Measurements from ENCODE around the gene ERBB4.
"Not testable (repeated sequence)": the region's sequence is repeated elsewhere in the genome, so short reads cannot be mapped to it uniquely, and the experiment has no call there.

The ERBB4 gene

DNA sequence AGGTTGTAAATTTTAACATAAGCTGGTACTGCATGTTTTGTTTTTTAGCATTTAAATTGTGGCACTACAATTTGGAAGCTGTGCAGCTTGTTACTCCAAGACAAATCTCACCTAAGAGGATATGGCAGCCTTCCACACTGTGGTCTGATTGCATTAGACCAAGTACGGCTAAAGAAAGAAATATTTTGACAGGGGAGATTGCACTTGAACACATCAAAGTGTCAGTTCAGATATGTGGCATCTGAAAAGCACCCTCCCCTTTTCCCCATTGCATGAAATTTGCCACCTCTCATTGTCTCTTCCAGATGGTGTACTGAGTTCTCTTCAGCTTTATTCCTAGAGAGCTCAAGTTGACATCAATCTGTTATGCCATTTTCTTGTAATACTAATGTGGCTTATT, 295.9 kb downstream of the ERBB4 start:
- no peak overlapping the region for H3K27ac Mint-ChIP-seq
- peaks cover 1% of the 10 kb centered on the region for H3K9me3 Mint-ChIP-seq
- no peak for DNase-seq
- CTCF ChIA-PET = interaction anchor here (0.6 kb wide), 1 partner anchor 1354 kb away, joined by 3 read pairs; no protein-coding TSS in a partner anchor
- no peak overlapping the region for H3K4me3 Mint-ChIP-seq
- no peaks in the 10 kb centered on the region for H3K4me1 Mint-ChIP-seq
- H3K27me3 Mint-ChIP-seq = no peaks in the 10 kb centered on the region
- no peaks in the 10 kb centered on the region for H3K36me3 Mint-ChIP-seq

DNA sequence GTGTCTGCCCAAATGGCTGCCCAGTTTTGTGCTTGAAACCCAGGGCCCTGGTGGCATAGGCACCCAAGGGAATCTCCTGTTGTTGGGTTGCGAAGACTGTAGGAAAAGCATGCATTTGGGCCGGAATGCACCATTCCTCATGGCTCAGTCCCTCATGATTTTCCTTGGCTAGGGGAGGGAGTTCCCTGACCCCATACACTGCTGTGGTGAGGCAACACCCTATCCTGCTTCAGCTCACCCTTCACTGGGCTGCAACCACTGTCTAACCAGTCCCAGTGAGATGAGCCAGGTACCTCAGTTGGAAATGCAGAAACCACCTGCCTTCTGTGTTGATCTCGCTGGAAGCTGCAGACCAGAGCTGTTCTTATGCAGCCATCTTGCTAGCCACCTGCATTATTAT, 300.4 kb downstream of the ERBB4 start:
- H3K27me3 Mint-ChIP-seq, DNase-seq, H3K4me3 Mint-ChIP-seq, H3K36me3 Mint-ChIP-seq, H3K9me3 Mint-ChIP-seq, H3K27ac Mint-ChIP-seq, H3K4me1 Mint-ChIP-seq: not testable (repeated sequence)
- CTCF ChIA-PET = interaction anchor here (0.5 to 0.6 kb wide), 2 partner anchors 14 to 95 kb away, joined by 3 to 4 read pairs; no protein-coding TSS in a partner anchor

DNA sequence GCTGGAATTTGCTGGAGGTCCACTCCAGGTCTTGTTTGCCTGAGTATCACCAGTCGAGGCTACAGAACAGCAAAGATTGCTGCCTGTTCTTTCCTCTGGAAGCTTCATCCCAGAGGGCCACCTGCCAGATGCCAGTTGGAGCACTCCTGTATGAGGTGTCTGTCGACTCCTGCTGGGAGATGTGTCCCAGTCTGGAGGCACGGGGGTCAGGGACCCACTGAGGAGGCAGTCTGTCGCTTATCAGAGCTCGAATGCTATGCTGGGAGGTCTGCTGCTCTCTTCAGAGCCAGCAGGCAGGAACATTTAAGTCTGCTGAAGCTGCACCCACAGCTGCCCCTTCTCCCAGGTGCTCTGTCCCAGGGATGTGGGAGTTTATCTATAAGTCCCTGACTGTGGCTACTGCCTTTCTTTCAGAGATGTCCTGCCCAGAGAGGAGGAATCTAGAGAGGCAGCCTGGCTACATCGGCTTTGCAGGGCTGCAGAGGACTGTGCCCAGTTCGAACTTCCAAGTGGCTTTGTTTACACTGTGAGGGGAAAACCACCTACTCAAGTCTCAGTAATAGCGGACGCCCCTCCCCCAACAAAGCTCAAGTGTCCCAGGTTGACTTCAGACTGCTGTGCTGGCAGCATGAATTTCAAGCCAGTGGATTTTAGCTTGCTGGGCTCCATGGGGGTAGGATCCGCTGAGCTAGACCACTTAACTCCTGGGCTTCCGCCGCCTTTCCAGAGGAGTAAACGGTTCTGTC, 301.1 kb downstream of the ERBB4 start:
- Mint-ChIP-seq H3K4me1 (no peaks in the 10 kb centered on the region), H3K27ac (no peak overlapping the region), H3K27me3 (no peaks in the 10 kb centered on the region), H3K36me3 (no peaks in the 10 kb centered on the region), H3K9me3 (peaks cover 6% of the 10 kb centered on the region), H3K4me3 (no peak overlapping the region)
- CTCF ChIA-PET = interaction anchor here (0.5 to 0.6 kb wide), 2 partner anchors 13 to 96 kb away, joined by 3 to 4 read pairs; no protein-coding TSS in a partner anchor
- DNase-seq = no peak

DNA sequence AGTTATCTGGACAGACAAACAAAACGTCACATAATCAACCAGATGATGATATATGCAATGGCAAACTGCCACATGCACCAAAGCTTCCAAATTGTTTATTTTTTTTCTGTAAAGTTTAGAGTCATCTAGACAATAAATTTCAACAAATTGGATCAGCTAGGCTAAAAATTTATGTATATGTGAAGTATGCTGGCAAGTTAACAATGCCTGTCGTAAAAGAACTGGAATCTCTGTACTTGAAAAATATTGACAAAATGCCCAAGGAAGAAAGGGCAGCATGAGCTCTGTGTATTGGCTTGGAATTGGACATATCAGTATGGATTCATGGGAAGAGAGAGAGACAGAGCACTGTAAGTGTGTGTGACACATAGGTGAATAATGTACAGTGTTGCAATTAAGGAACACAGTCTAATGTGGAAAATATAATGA, 309.8 kb downstream of the ERBB4 start:
- Mint-ChIP-seq H3K4me3 (no peak overlapping the region), H3K36me3 (no peaks in the 10 kb centered on the region), H3K27ac (no peak overlapping the region), H3K27me3 (no peaks in the 10 kb centered on the region), H3K4me1 (no peaks in the 10 kb centered on the region), H3K9me3 (no peaks in the 10 kb centered on the region)
- CTCF ChIA-PET = no interaction called here
- no peak for DNase-seq

DNA sequence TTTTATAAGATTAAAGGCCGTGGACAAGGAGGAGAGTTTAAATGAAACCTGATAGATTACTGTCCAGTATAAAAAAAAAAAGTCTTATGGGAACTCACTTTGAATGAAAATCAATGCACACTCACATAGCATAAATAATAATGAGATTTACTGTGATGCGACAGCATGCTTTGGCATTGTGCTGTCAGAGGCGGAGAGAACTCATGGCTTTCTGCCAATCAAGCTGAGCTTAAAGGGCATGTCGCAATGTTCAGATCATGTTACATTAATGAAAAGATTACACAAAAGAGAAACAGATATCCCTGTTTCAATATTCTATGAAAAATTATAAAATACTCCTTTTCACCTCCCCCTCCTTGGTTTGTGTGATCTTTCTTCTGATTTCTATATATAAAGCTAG, 310.8 kb downstream of the ERBB4 start:
- no peak for DNase-seq
- Mint-ChIP-seq H3K4me1 (no peaks in the 10 kb centered on the region), H3K4me3 (no peak overlapping the region), H3K36me3 (no peaks in the 10 kb centered on the region), H3K27me3 (no peaks in the 10 kb centered on the region), H3K9me3 (no peaks in the 10 kb centered on the region), H3K27ac (no peak overlapping the region)
- CTCF ChIA-PET = interaction anchor here (0.7 kb wide), 1 partner anchor 24 kb away, joined by 5 read pairs; no protein-coding TSS in a partner anchor

DNA sequence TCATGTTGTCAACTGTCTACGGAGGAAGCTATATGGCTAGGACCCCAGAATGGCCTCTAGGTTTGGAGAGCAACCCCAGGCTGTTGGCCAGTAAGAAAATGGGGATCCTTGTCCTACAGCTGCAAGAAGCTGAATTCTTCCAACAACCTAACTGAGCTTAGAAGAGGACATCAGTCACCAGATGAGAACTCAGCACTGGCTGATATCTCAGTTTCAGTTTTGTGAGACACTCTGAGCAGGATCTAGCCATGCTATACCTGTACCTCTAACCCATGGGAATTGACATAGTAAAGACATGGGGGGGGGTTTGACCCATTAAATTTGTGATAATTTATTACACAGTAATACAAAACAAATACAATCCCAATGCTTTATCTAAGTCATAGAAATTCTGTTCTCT, 312.5 kb downstream of the ERBB4 start:
- H3K9me3 Mint-ChIP-seq = no peaks in the 10 kb centered on the region
- no peaks in the 10 kb centered on the region for H3K4me1 Mint-ChIP-seq
- H3K27me3 Mint-ChIP-seq = no peaks in the 10 kb centered on the region
- DNase-seq = no peak
- CTCF ChIA-PET = no interaction called here
- no peak overlapping the region for H3K4me3 Mint-ChIP-seq
- no peak overlapping the region for H3K27ac Mint-ChIP-seq
- no peaks in the 10 kb centered on the region for H3K36me3 Mint-ChIP-seq

DNA sequence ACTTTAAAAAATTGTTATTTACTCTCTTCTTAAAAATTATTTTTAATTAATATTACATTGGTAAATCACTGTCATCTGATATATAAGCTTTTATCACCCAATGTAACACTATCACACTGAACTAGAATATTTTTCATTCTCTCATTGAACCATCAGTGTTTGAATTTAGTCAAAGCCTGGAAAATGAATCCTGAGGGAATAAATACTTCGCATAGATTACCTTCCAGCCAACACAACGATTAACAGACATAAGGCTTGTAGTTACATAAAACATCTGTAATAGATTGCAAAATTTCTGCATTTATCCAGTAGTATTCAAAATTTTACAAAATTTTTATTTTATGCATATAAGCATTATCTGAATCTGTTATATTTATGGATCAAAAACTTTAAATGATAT, 314.9 kb downstream of the ERBB4 start:
- Mint-ChIP-seq H3K9me3 (no peaks in the 10 kb centered on the region), H3K4me1 (no peaks in the 10 kb centered on the region), H3K4me3 (no peak overlapping the region), H3K36me3 (no peaks in the 10 kb centered on the region), H3K27me3 (no peaks in the 10 kb centered on the region), H3K27ac (no peak overlapping the region)
- CTCF ChIA-PET = no interaction called here
- no peak for DNase-seq

DNA sequence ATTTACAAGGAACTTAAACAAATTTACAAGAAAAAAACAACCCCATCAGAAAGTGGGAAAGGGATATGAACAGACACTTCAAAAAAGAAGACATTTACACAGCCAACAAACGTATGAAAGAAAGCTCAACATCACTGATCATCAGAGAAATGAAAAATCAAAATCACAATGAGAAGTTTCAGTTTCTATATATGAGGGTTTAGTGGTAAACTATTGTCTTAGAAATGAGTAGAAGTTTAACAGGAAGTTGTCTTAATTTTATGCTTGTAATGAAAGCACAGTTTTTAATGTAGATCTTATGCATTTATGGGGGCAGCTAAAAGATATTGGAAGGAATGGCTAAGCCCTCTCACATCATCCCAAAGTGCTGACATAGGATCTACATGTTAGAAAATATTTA, 325.4 kb downstream of the ERBB4 start:
- Mint-ChIP-seq H3K9me3 (no peaks in the 10 kb centered on the region), H3K36me3 (no peaks in the 10 kb centered on the region), H3K4me3 (no peak overlapping the region), H3K4me1 (no peaks in the 10 kb centered on the region), H3K27me3 (no peaks in the 10 kb centered on the region), H3K27ac (no peak overlapping the region)
- CTCF ChIA-PET = no interaction called here
- DNase-seq = no peak

DNA sequence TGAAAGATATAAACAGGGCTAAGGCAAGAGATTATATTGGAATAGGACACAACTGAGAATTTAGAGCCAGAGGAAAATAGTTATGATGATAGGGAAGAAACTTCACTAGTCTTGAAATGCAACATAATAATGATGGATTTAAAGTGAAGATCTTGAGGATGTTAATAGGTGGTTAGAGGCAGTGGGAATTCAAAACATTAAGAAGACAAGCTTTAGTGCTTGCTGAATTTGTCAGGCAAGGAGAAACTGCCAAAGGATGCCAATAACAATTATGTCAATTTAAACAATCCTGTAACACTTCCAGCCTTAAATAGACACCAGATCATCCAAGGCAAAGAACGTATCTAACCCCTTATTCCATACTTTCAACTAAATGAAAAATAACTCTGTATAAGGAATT, 330.1 kb downstream of the ERBB4 start:
- CTCF ChIA-PET = no interaction called here
- DNase-seq = no peak
- H3K9me3 Mint-ChIP-seq = no peaks in the 10 kb centered on the region
- no peaks in the 10 kb centered on the region for H3K4me1 Mint-ChIP-seq
- H3K27me3 Mint-ChIP-seq = no peaks in the 10 kb centered on the region
- H3K27ac Mint-ChIP-seq = no peak overlapping the region
- no peaks in the 10 kb centered on the region for H3K36me3 Mint-ChIP-seq
- no peak overlapping the region for H3K4me3 Mint-ChIP-seq

DNA sequence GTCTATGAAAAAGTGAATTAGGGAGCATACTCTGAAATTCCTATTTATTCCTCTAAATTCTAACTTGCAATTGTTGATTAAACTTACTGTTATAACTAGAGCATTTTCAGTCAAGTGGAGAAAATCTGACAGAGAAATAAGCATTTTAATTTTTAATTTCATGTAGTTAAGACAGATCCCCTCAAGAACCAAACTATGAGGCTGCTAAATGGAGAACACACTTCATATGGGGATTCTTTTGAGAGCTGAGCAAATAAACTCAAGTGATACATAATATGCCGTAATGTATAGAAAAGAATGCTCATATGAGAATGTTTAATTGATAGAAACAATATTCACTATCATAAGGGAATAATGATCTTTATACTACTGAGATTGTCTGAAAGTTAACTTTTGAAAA, 340.8 kb downstream of the ERBB4 start:
- Mint-ChIP-seq H3K27ac (no peak overlapping the region), H3K4me3 (no peak overlapping the region), H3K36me3 (no peaks in the 10 kb centered on the region), H3K27me3 (no peaks in the 10 kb centered on the region), H3K4me1 (no peaks in the 10 kb centered on the region), H3K9me3 (no peaks in the 10 kb centered on the region)
- no peak for DNase-seq
- CTCF ChIA-PET = no interaction called here

DNA sequence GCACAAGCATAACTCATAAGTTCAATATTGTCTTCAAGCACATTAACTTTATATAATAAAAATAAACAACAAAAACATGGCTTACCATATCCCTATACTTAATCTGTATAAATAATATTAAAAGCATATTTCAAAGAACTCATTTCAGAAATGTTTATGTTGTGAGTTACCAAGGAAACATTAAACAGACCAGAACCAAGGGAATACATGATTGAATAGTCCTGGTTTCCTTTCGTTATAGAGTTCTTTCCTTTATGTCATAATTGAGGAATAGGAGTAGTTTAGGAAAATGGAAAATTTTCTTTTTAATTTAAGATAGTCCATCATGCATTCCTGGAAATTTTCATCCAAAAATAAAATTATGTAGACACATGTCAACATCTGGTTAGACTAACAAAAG, 343.0 kb downstream of the ERBB4 start:
- Mint-ChIP-seq H3K27me3 (no peaks in the 10 kb centered on the region), H3K4me3 (no peak overlapping the region), H3K9me3 (no peaks in the 10 kb centered on the region), H3K36me3 (no peaks in the 10 kb centered on the region), H3K4me1 (no peaks in the 10 kb centered on the region), H3K27ac (no peak overlapping the region)
- no peak for DNase-seq
- CTCF ChIA-PET = no interaction called here

DNA sequence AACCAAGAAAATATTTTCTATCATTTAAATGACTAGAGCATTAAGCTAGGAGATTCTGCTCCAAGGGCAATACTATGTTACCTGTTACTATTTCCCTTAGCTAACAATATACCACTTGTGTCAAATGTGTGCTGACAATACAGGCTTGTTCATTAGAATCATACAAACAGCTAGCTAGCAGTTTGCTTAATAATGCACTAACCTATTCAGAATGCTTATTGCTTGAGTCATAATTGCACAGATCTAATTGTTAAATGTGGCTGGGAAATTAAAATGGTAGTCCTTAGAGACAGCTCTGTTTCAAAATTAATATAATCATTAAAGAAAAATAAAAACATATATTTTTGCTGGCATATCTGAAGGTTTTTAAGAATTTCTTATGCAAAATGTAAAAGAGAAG, 344.2 kb downstream of the ERBB4 start:
- no peak for DNase-seq
- no peaks in the 10 kb centered on the region for H3K4me1 Mint-ChIP-seq
- no peak overlapping the region for H3K4me3 Mint-ChIP-seq
- H3K36me3 Mint-ChIP-seq = no peaks in the 10 kb centered on the region
- no peaks in the 10 kb centered on the region for H3K27me3 Mint-ChIP-seq
- H3K27ac Mint-ChIP-seq = no peak overlapping the region
- CTCF ChIA-PET = no interaction called here
- H3K9me3 Mint-ChIP-seq = no peaks in the 10 kb centered on the region

DNA sequence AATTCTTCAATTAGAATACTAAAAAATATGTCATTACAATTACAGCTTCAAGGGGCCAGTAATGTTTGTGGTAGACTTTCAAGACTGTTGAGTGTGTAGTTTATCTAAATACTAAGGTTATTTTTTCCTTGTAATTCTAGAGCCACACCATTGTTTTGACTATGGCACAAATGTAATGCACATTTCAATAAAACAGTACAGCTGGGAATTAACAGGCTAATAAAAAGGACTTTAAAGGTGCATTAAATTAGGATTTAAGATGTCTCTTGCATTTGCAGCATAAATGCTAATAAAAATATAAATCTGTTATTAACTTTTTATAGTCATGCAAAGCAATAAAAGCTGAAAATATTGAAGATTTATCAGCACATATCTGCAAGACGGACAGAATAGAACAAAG, 344.8 kb downstream of the ERBB4 start:
- H3K4me3 Mint-ChIP-seq = no peak overlapping the region
- no peaks in the 10 kb centered on the region for H3K27me3 Mint-ChIP-seq
- H3K9me3 Mint-ChIP-seq = no peaks in the 10 kb centered on the region
- H3K36me3 Mint-ChIP-seq = no peaks in the 10 kb centered on the region
- no peaks in the 10 kb centered on the region for H3K4me1 Mint-ChIP-seq
- no peak for DNase-seq
- no peak overlapping the region for H3K27ac Mint-ChIP-seq
- CTCF ChIA-PET = no interaction called here

DNA sequence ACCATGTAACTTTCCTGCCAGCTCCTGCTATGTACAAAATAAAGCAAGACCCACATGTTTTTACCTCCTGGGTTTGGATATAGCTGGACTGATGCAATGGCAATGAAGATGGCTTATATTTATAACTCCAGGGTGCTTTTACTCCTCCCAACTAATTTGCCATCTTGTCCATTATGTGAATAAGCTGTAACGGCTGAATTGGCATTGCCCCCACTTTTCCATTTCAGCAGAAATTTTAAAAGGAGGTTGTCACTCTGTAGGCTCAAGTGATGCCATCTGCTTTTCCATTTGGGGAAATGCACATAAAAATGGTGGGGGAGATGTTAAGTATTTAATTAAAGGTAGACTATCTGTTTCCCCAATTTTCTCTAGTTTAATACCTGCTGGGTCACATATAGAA, 345.5 kb downstream of the ERBB4 start:
- Mint-ChIP-seq H3K4me1 (no peaks in the 10 kb centered on the region), H3K36me3 (no peaks in the 10 kb centered on the region), H3K27me3 (no peaks in the 10 kb centered on the region), H3K27ac (no peak overlapping the region), H3K9me3 (no peaks in the 10 kb centered on the region), H3K4me3 (no peak overlapping the region)
- DNase-seq = no peak
- CTCF ChIA-PET = no interaction called here

DNA sequence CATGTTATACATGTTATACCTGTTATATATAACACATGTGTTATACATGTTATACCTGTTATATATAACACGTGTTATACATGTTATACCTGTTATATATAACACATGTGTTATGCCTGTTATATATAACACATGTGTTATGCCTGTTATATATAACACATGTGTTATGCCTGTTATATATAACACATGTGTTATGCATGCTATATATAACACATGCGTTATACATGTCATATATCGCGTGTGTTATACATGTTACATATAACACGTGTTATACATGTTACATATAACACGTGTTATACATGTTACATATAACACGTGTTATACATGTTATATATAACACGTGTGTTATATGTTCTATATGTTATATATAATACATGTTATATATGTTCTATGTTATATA, 347.2 kb downstream of the ERBB4 start:
- H3K4me3 Mint-ChIP-seq, H3K36me3 Mint-ChIP-seq, H3K9me3 Mint-ChIP-seq, CTCF ChIA-PET, H3K27me3 Mint-ChIP-seq, DNase-seq, H3K4me1 Mint-ChIP-seq, H3K27ac Mint-ChIP-seq: not testable (repeated sequence)

DNA sequence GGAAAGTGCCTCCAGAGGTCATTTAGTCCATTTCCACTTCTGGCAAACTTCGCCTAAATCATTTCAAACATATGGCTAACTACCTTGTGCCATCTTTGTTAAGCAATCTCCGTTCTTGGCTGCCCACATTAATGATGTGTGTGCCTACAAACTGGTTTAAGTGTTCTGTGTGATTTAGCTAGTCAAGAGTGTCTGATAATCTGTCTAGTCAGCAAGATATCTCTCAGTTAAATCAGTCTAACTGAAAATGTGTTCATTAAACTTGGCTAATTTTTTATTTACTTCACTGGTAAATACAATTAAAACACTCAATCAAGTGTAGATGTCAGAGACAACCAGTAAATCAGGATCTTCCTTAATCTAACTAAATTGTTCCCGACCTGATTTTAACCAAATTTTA, 352.4 kb downstream of the ERBB4 start:
- Mint-ChIP-seq H3K27me3 (no peaks in the 10 kb centered on the region), H3K4me1 (no peaks in the 10 kb centered on the region), H3K36me3 (no peaks in the 10 kb centered on the region), H3K27ac (no peak overlapping the region), H3K4me3 (no peak overlapping the region), H3K9me3 (no peaks in the 10 kb centered on the region)
- no peak for DNase-seq
- CTCF ChIA-PET = no interaction called here

All from activated naive CD4-positive, alpha-beta T cell treated with anti-CD3 and anti-CD28 coated beads, Interleukin-2, amount 10 ng/mL, durations not matched to agents 7 days and 5 days (primary cell).